ENCODE data around the gene FSCN2.

FSCN2 gene

DNA sequence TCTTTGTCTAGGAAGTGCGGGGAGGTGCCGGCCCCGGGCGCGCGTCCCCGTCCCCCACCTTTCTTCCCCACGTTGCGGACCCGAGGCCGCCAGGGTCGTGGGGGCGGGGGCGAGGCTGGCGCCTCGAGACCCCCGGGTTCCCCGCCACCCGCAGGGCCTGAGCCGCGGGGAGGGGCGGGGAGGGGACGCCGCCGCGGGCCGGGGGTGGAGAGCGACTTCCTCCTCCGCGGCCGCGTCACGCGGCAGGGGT is 13.8 kb upstream of the FSCN2 start:
- H3K4me3 ChIP-seq (replicated peaks; ENCODE audit: low read depth, low read length), result peak overlapping the region; percentile 76
- TF ChIP-seq, protein P1, sequence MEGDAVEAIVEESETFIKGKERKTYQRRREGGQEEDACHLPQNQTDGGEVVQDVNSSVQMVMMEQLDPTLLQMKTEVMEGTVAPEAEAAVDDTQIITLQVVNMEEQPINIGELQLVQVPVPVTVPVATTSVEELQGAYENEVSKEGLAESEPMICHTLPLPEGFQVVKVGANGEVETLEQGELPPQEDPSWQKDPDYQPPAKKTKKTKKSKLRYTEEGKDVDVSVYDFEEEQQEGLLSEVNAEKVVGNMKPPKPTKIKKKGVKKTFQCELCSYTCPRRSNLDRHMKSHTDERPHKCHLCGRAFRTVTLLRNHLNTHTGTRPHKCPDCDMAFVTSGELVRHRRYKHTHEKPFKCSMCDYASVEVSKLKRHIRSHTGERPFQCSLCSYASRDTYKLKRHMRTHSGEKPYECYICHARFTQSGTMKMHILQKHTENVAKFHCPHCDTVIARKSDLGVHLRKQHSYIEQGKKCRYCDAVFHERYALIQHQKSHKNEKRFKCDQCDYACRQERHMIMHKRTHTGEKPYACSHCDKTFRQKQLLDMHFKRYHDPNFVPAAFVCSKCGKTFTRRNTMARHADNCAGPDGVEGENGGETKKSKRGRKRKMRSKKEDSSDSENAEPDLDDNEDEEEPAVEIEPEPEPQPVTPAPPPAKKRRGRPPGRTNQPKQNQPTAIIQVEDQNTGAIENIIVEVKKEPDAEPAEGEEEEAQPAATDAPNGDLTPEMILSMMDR (IDR thresholded peaks at IDR 0.05; ENCODE audit: low read length, missing control alignments), result no peak
- DNase-seq (ENCODE audit: low read depth), result no peak

DNA sequence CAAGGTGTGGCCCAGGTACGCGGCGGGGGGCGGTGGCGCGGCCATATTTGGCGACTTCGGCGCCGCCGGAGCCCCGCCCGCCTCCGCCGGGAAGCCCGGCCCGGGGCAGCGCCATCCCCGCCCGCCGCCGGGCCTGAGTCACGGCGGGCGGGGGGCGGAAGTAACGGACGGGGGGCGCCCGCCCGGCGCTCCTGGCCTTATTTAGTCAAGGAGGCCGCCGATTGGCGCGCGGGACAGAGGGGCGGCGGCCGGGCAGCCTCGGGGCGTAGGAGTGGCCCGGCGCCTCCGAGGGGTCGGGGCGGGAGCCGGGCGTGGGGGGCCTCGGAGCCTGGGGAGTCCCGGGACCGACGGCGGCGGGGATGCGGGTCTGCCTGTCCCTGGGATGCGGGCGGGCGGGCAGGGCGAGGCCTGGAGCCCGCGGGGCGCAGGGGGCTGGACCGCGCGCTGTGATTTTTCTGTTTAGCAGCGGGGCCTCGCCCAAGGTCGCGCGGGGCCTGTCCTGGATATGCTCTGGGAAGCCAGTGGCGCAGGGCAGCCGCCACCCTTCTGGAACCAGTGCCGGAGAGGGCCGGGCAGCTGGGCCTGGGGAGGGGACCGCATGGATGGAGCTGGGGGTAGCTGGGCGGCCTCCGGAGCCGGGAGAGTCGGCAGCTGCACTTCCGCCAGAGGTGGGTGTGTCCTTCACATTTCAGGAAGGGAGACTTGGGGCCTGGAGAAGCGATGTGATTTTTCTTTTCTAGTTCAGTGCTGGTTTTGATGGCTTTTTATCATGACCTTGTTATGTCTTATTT is 13.2 kb upstream of the FSCN2 start:
- peak; percentile 83 for DNase-seq (ENCODE audit: low read depth)
- TF ChIP-seq, protein P1 (IDR thresholded peaks at IDR 0.05; ENCODE audit: low read length, missing control alignments), result no peak
- peak overlapping the region; percentile 76 for H3K4me3 ChIP-seq (replicated peaks; ENCODE audit: low read depth, low read length)

DNA sequence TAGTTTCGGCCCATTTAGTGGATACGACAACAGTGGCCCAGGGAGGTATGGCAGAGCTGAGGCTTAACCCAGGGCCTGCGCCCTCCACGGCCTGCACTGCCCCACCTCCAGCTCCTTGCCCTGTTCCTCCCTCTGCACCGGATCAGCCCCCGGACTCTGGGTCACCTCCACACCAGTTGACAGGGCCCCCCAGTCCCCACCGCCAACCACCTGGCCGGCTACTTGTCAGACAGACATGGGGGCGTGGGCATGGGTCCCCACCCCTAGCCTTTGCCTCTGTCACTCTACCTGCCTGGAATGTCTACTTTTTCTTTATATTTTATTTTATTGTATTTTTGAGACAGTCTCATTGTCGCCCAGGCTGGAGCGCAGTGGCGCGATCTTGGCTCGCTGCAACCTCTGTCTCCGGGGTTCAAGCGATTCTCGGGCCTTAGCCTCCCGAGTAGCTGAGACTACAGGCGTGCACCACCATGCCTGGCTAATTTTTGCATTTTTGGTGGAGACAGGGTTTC is 12.6 kb upstream of the FSCN2 start:
- H3K4me3 ChIP-seq (replicated peaks; ENCODE audit: low read depth, low read length), result peak overlapping the region; percentile 76
- no peak for DNase-seq (ENCODE audit: low read depth)
- TF ChIP-seq, protein P1 (IDR thresholded peaks at IDR 0.05; ENCODE audit: low read length, missing control alignments), result no peak

DNA sequence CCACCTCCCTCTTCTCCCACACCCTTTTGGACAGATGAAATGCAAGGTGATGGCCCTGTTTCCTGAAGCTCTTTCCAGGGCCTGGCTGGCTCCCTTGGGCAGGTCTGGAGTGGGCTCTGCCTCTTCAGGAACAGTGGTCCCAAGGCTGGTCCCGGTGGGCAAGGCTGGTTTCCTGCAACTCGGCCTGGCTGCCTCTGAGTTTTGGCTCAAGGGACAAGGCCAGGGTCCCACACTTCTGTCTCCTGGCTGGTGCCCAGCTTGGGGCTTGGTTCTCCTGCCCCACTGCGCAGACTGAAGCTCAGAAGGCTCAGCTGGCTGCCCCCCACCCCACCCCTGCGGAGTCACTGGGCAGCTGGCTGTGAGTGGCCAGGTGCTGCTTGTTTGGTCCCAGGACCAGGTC is 11.7 kb upstream of the FSCN2 start:
- TF ChIP-seq, protein P1 (IDR thresholded peaks at IDR 0.05; ENCODE audit: low read length, missing control alignments), result no peak
- H3K4me3 ChIP-seq (replicated peaks; ENCODE audit: low read depth, low read length), result peak overlapping the region; percentile 76

DNA sequence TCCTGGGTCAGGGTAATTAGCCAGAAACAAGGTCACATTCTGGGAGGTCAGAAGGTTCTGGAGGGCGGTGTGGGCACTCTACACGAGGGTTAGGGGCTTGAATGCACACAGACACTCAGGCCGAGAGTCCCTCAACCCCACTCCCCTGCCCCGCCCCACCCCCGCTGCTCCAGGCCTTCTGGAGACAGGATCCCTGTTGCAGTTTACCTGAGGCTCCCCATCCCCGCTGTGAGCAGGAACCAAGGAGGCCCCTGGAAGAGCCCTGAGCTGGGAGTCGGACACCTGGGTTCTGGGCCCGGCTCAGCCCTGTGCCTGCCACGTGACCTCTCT is 11.2 kb upstream of the FSCN2 start:
- DNase-seq (ENCODE audit: low read depth), result no peak
- TF ChIP-seq, protein P1 (IDR thresholded peaks at IDR 0.05; ENCODE audit: low read length, missing control alignments), result no peak
- H3K4me3 ChIP-seq (replicated peaks; ENCODE audit: low read depth, low read length), result peak overlapping the region; percentile 76

More for the DNA sequence above, 11.7 kb upstream of the FSCN2 start:
- no peak for DNase-seq (ENCODE audit: low read depth)

DNA sequence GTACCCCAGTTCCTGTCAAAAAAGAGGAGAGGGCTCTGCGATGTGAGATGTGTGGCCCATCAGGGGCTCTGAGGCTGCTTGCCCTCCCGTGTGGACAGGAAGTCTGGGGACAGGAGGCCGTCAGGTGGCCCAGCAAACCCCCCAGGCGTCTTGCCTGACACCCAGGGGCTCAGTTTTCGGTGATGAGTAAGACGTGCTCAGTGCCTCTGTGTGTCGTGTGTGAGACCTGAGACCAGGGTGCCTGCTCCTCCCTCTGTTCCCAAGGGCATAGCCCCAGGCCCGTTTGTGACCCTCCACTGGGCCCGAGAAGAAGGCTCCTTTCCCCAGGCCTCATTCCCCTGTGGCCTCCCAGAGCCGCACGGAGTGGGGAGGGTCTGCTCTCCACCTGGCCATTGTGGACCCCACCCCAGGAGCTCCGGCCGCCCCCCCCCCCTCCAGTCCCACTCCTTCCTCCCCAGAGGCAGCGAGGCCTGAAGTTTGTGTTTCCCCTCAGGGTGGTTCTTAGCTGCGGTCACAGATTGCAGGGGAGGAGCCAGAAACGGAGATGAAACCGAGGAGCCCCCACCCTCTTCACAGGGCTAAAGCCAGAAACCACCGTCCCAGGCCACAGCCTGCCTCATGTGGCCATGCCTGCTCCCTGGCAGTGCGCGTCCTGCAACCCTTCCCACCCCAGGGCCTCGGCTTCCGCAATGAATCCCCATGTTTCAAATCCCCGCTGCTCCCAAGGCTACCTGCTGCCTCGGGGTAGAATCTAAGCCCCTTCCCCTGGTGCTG is 10.7 kb upstream of the FSCN2 start:
- no peak for DNase-seq (ENCODE audit: low read depth)
- TF ChIP-seq, protein P1 (IDR thresholded peaks at IDR 0.05; ENCODE audit: low read length, missing control alignments), result no peak
- no peak overlapping the region for H3K4me3 ChIP-seq (replicated peaks; ENCODE audit: low read depth, low read length)

All from fibroblast of pulmonary artery (primary cell).